WTC11 (cell line): Measurements from ENCODE around the gene CYP27B1.

Source experiments
- ATF2 ChIP-seq: sonication (generic); formaldehyde crosslinking; IDR thresholded peaks from 2 replicates; pipeline ENCODE4 v1.8.1; 2022; ENCODE audit warnings: low read depth, missing genetic modification reagents, borderline replicate concordance
- CTCF ChIP-seq: fragments of 200-600 bp; IDR thresholded peaks from 2 replicates; pipeline ENCODE4 v1.8.0; 2022; ENCODE audit warnings: antibody characterized with exemption
- E2F4 ChIP-seq: sonication (generic); formaldehyde crosslinking; IDR thresholded peaks from 2 replicates; pipeline ENCODE4 v1.8.1; 2022; ENCODE audit warnings: low read depth, mild to moderate bottlenecking, moderate library complexity, missing genetic modification reagents, borderline replicate concordance
- FOXJ3 ChIP-seq: sonication (generic); formaldehyde crosslinking; IDR thresholded peaks from 2 replicates; pipeline ENCODE4 v1.9.0; 2021; ENCODE audit warnings: missing genetic modification reagents, mild to moderate bottlenecking, borderline replicate concordance
- NFYB ChIP-seq: sonication (generic); formaldehyde crosslinking; conservative IDR thresholded peaks from 2 replicates; pipeline ENCODE4 v1.8.0; 2022; ENCODE audit warnings: low read depth, missing genetic modification reagents
- NR2C2 ChIP-seq: sonication (generic); formaldehyde crosslinking; IDR thresholded peaks from 2 replicates; pipeline ENCODE4 v1.8.0; 2022; ENCODE audit warnings: mild to moderate bottlenecking, missing genetic modification reagents
- SMAD4 ChIP-seq: sonication (generic); formaldehyde crosslinking; IDR thresholded peaks from 2 replicates; pipeline ENCODE4 v1.8.0; 2022; ENCODE audit warnings: mild to moderate bottlenecking, missing genetic modification reagents
- SP1 ChIP-seq: sonication (generic); formaldehyde crosslinking; conservative IDR thresholded peaks from 2 replicates; pipeline ENCODE4 v1.8.1; 2022; ENCODE audit warnings: missing genetic modification reagents
- TF ChIP-seq, protein P1 (sequence below): sonication (generic); formaldehyde crosslinking; IDR thresholded peaks from 2 replicates; pipeline ENCODE4 v1.8.0; 2023; ENCODE audit warnings: missing genetic modification reagents, mild to moderate bottlenecking, borderline replicate concordance
- TF ChIP-seq, protein P2 (sequence below): sonication (generic); formaldehyde crosslinking; IDR thresholded peaks from 2 replicates; pipeline ENCODE4 v1.8.1; 2023; ENCODE audit warnings: mild to moderate bottlenecking, moderate library complexity, missing genetic modification reagents

GRCh38 chr12:57782243-57782607 lies 15.3 kb upstream of the CYP27B1 start:
- no peak for TF ChIP-seq CTCF
- TF ChIP-seq, protein P1, sequence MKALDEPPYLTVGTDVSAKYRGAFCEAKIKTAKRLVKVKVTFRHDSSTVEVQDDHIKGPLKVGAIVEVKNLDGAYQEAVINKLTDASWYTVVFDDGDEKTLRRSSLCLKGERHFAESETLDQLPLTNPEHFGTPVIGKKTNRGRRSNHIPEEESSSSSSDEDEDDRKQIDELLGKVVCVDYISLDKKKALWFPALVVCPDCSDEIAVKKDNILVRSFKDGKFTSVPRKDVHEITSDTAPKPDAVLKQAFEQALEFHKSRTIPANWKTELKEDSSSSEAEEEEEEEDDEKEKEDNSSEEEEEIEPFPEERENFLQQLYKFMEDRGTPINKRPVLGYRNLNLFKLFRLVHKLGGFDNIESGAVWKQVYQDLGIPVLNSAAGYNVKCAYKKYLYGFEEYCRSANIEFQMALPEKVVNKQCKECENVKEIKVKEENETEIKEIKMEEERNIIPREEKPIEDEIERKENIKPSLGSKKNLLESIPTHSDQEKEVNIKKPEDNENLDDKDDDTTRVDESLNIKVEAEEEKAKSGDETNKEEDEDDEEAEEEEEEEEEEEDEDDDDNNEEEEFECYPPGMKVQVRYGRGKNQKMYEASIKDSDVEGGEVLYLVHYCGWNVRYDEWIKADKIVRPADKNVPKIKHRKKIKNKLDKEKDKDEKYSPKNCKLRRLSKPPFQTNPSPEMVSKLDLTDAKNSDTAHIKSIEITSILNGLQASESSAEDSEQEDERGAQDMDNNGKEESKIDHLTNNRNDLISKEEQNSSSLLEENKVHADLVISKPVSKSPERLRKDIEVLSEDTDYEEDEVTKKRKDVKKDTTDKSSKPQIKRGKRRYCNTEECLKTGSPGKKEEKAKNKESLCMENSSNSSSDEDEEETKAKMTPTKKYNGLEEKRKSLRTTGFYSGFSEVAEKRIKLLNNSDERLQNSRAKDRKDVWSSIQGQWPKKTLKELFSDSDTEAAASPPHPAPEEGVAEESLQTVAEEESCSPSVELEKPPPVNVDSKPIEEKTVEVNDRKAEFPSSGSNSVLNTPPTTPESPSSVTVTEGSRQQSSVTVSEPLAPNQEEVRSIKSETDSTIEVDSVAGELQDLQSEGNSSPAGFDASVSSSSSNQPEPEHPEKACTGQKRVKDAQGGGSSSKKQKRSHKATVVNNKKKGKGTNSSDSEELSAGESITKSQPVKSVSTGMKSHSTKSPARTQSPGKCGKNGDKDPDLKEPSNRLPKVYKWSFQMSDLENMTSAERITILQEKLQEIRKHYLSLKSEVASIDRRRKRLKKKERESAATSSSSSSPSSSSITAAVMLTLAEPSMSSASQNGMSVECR (CRISPR knock-in tag): no peak
- TF ChIP-seq, protein P2, sequence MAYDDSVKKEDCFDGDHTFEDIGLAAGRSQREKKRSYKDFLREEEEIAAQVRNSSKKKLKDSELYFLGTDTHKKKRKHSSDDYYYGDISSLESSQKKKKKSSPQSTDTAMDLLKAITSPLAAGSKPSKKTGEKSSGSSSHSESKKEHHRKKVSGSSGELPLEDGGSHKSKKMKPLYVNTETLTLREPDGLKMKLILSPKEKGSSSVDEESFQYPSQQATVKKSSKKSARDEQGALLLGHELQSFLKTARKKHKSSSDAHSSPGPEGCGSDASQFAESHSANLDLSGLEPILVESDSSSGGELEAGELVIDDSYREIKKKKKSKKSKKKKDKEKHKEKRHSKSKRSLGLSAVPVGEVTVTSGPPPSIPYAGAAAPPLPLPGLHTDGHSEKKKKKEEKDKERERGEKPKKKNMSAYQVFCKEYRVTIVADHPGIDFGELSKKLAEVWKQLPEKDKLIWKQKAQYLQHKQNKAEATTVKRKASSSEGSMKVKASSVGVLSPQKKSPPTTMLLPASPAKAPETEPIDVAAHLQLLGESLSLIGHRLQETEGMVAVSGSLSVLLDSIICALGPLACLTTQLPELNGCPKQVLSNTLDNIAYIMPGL (CRISPR knock-in tag): no peak
- no peak for TF ChIP-seq SMAD4
- no peak for TF ChIP-seq ATF2 (CRISPR knock-in tag)
- no peak for TF ChIP-seq E2F4 (CRISPR knock-in tag)
- no peak for TF ChIP-seq FOXJ3 (CRISPR knock-in tag)
- no peak for TF ChIP-seq NR2C2 (CRISPR knock-in tag)
- TF ChIP-seq SP1 (CRISPR knock-in tag): no peak
- no peak for TF ChIP-seq NFYB
